Endometrial microvascular endothelial cells (primary cell): ENCODE measurements around the gene CDK7. TPM values are rescaled to one million over a fixed set of nuclear protein-coding genes. Genes with fewer than 3 reads are reported as not detected.

Experiments
- total RNA-seq: library from RNA; depleted of rRNA; stranded (reverse); fragments of >200 nt; gene quantifications from one replicate; pipeline ENCODE4 v1.2.3, GENCODE V29; 2015; ENCODE audit errors: inconsistent ontology term

CDK7 gene
- total RNA-seq, 1 donor from 2014 or later = 71.1 TPM

Other genes with a start within 250 kb of the CDK7 start
- 40.1 TPM for gene SLC30A5, start 140.9 kb upstream of the CDK7 start, total RNA-seq
- gene CCNB1, start 67.7 kb upstream of the CDK7 start, total RNA-seq = 318 TPM
- gene CENPH, start 45.3 kb upstream of the CDK7 start, total RNA-seq = 17.2 TPM
- gene CCDC125, start 97.9 kb downstream of the CDK7 start, total RNA-seq = 4.9 TPM
- gene AK6, start 134.6 kb downstream of the CDK7 start, total RNA-seq = 66.7 TPM
- 80.9 TPM for gene TAF9, start 134.6 kb downstream of the CDK7 start, total RNA-seq
- gene RAD17, start 134.9 kb downstream of the CDK7 start, total RNA-seq = 15.2 TPM
- gene MARVELD2, start 180.2 kb downstream of the CDK7 start, total RNA-seq = 2.5 TPM